ENCODE results near the gene DDX43. TPM values are rescaled to one million over a fixed set of nuclear protein-coding genes. Genes with fewer than 3 reads are reported as not detected.

DDX43 gene
- total RNA-seq, 1 donor from 2014 or later = not detected

- FAIRE-seq (no peak), DNase-seq (ENCODE audit: low read depth) (no peak)
- H3K27me3 ChIP-seq (ENCODE audit: insufficient read depth, low read length) = no peaks in the 10 kb centered on the region
- H3K27ac ChIP-seq (ENCODE audit: low read depth, low read length) = no peak overlapping the region
- no peak overlapping the region for H3K27ac Mint-ChIP-seq (ENCODE audit: unreplicated experiment)
- no peaks in the 10 kb centered on the region for H3K36me3 Mint-ChIP-seq (ENCODE audit: low read depth, unreplicated experiment)
- H3K4me1 ChIP-seq (ENCODE audit: insufficient read depth, low read length) = no peaks in the 10 kb centered on the region
- no peak overlapping the region for H3K4me2 ChIP-seq (ENCODE audit: low read length)
- H3K4me1 Mint-ChIP-seq (ENCODE audit: low read depth, unreplicated experiment) = no peaks in the 10 kb centered on the region
- no peak overlapping the region for H3K4me3 ChIP-seq (ENCODE audit: insufficient read depth, low read depth, low read length)
- no peaks in the 10 kb centered on the region for H4K20me1 ChIP-seq (ENCODE audit: insufficient read depth, low read length)
- no peak overlapping the region for H3K9ac ChIP-seq (ENCODE audit: low read length)
- no peaks in the 10 kb centered on the region for H3K9me3 Mint-ChIP-seq (ENCODE audit: unreplicated experiment)
- H3K4me3 Mint-ChIP-seq (ENCODE audit: unreplicated experiment) = no peak overlapping the region
- H2AFZ ChIP-seq (ENCODE audit: low read depth, low read length) = no peak overlapping the region
- no peaks in the 10 kb centered on the region for H3K9me3 ChIP-seq (ENCODE audit: insufficient read depth, low read depth, low read length)
- H3K79me2 ChIP-seq (ENCODE audit: insufficient read depth, low read length) = no peaks in the 10 kb centered on the region
- no peaks in the 10 kb centered on the region for H3K27me3 Mint-ChIP-seq (ENCODE audit: low read depth, unreplicated experiment)
- TF ChIP-seq CTCF (IDR thresholded peaks at IDR 0.05; ENCODE audit: insufficient read depth, low read depth, low read length) (no peak), EZH2 (IDR thresholded peaks at IDR 0.05; ENCODE audit: insufficient read depth, low read length) (no peak)
- H3K36me3 ChIP-seq (ENCODE audit: insufficient read depth, low read length) = no peaks in the 10 kb centered on the region
Measured at GRCh38 chr6:73409395-73409794, 14.8 kb downstream of the DDX43 start.

- no peak overlapping the region for H3K27ac ChIP-seq (ENCODE audit: low read depth, low read length)
- Mint-ChIP-seq H3K27me3 (ENCODE audit: low read depth, unreplicated experiment) (no peaks in the 10 kb centered on the region), H3K27ac (ENCODE audit: unreplicated experiment) (no peak overlapping the region), H3K4me1 (ENCODE audit: low read depth, unreplicated experiment) (no peaks in the 10 kb centered on the region), H3K36me3 (ENCODE audit: low read depth, unreplicated experiment) (no peaks in the 10 kb centered on the region), H3K9me3 (ENCODE audit: unreplicated experiment) (no peaks in the 10 kb centered on the region), H3K4me3 (ENCODE audit: unreplicated experiment) (no peak overlapping the region)
- H2AFZ ChIP-seq (ENCODE audit: low read depth, low read length) = no peak overlapping the region
- FAIRE-seq (no peak), DNase-seq (ENCODE audit: low read depth) (no peak)
- no peaks in the 10 kb centered on the region for H3K27me3 ChIP-seq (ENCODE audit: insufficient read depth, low read length)
- H3K9ac ChIP-seq (ENCODE audit: low read length) = no peak overlapping the region
- TF ChIP-seq CTCF (IDR thresholded peaks at IDR 0.05; ENCODE audit: insufficient read depth, low read depth, low read length) = no peak
- TF ChIP-seq EZH2 (IDR thresholded peaks at IDR 0.05; ENCODE audit: insufficient read depth, low read length) = no peak
- H3K4me1 ChIP-seq (ENCODE audit: insufficient read depth, low read length) = no peaks in the 10 kb centered on the region
- H3K36me3 ChIP-seq (ENCODE audit: insufficient read depth, low read length) = no peaks in the 10 kb centered on the region
- no peaks in the 10 kb centered on the region for H4K20me1 ChIP-seq (ENCODE audit: insufficient read depth, low read length)
- no peaks in the 10 kb centered on the region for H3K79me2 ChIP-seq (ENCODE audit: insufficient read depth, low read length)
- no peak overlapping the region for H3K4me3 ChIP-seq (ENCODE audit: insufficient read depth, low read depth, low read length)
- H3K4me2 ChIP-seq (ENCODE audit: low read length) = no peak overlapping the region
- no peaks in the 10 kb centered on the region for H3K9me3 ChIP-seq (ENCODE audit: insufficient read depth, low read depth, low read length)
Measured at GRCh38 chr6:73413102-73413501, 18.5 kb downstream of the DDX43 start.

GRCh38 chr6:73418081-73418741 is 23.6 kb downstream of the DDX43 start:
- DNase-seq (ENCODE audit: low read depth) (no peak), FAIRE-seq (no peak)
- Mint-ChIP-seq H3K36me3 (ENCODE audit: low read depth, unreplicated experiment) (no peaks in the 10 kb centered on the region), H3K4me3 (ENCODE audit: unreplicated experiment) (no peak overlapping the region), H3K4me1 (ENCODE audit: low read depth, unreplicated experiment) (no peaks in the 10 kb centered on the region), H3K27me3 (ENCODE audit: low read depth, unreplicated experiment) (no peaks in the 10 kb centered on the region), H3K27ac (ENCODE audit: unreplicated experiment) (no peak overlapping the region), H3K9me3 (ENCODE audit: unreplicated experiment) (no peaks in the 10 kb centered on the region)
- H3K9ac ChIP-seq (ENCODE audit: low read length) = no peak overlapping the region
- no peaks in the 10 kb centered on the region for H4K20me1 ChIP-seq (ENCODE audit: insufficient read depth, low read length)
- H3K4me3 ChIP-seq (ENCODE audit: insufficient read depth, low read depth, low read length) = no peak overlapping the region
- no peak overlapping the region for H3K27ac ChIP-seq (ENCODE audit: low read depth, low read length)
- H2AFZ ChIP-seq (ENCODE audit: low read depth, low read length) = no peak overlapping the region
- H3K27me3 ChIP-seq (ENCODE audit: insufficient read depth, low read length) = no peaks in the 10 kb centered on the region
- H3K79me2 ChIP-seq (ENCODE audit: insufficient read depth, low read length) = no peaks in the 10 kb centered on the region
- TF ChIP-seq EZH2 (IDR thresholded peaks at IDR 0.05; ENCODE audit: insufficient read depth, low read length) (no peak), CTCF (IDR thresholded peaks at IDR 0.05; ENCODE audit: insufficient read depth, low read depth, low read length) (no peak)
- H3K4me1 ChIP-seq (ENCODE audit: insufficient read depth, low read length) = no peaks in the 10 kb centered on the region
- H3K36me3 ChIP-seq (ENCODE audit: insufficient read depth, low read length) = no peaks in the 10 kb centered on the region
- no peak overlapping the region for H3K4me2 ChIP-seq (ENCODE audit: low read length)
- no peaks in the 10 kb centered on the region for H3K9me3 ChIP-seq (ENCODE audit: insufficient read depth, low read depth, low read length)

Data from astrocyte (in vitro differentiated cells and primary cell).